H9 (cell line): ENCODE results near the gene WDFY3. TPM values are rescaled to one million over a fixed set of nuclear protein-coding genes. Genes with fewer than 3 reads are reported as not detected.
A peak's percentile ranks its signal among the peaks of the same experiment; 100 is the strongest.

Experiments used
- DNase-seq: peaks from one replicate; pipeline ENCODE4 v3.0.0-alpha.2; 2017
- H2AFZ ChIP-seq: one replicate; pipeline ENCODE4 v1.6.1; 2013; ENCODE audit warnings: mild to moderate bottlenecking, low read length, control low read depth, moderate library complexity
- H2AK5ac ChIP-seq: 2 replicates; pipeline ENCODE4 v1.6.1; 2013; ENCODE audit warnings: low read length, control low read depth, mixed read lengths; ENCODE audit not compliant: insufficient read length
- H2BK120ac ChIP-seq: one replicate; pipeline ENCODE4 v1.6.1; 2013; ENCODE audit warnings: low read depth, mild to moderate bottlenecking, low read length, control low read depth, inconsistent platforms; ENCODE audit not compliant: poor library complexity, severe bottlenecking
- H2BK12ac ChIP-seq: 2 replicates; pipeline ENCODE4 v1.6.1; 2013; ENCODE audit warnings: low read length, control low read depth, mixed read lengths, low read depth; ENCODE audit not compliant: insufficient read length
- H2BK15ac ChIP-seq: 2 replicates; pipeline ENCODE4 v1.6.1; 2013; ENCODE audit warnings: low read depth, low read length, control low read depth
- H2BK20ac ChIP-seq: one replicate; pipeline ENCODE4 v1.6.1; 2013; ENCODE audit warnings: low read depth, mild to moderate bottlenecking, low read length, control low read depth, inconsistent platforms; ENCODE audit not compliant: poor library complexity, severe bottlenecking
- H2BK5ac ChIP-seq: 2 replicates; pipeline ENCODE4 v1.6.1; 2013; ENCODE audit warnings: low read length, control low read depth, mixed read lengths; ENCODE audit not compliant: insufficient read length
- H3K14ac ChIP-seq: 2 replicates; pipeline ENCODE4 v1.6.1; 2013; ENCODE audit warnings: low read length, control low read depth; ENCODE audit not compliant: insufficient read depth
- H3K18ac ChIP-seq: 2 replicates; pipeline ENCODE4 v1.6.1; 2013; ENCODE audit warnings: low read depth, mild to moderate bottlenecking, mixed read lengths, low read length, control low read depth; ENCODE audit not compliant: insufficient read length
- H3K23ac ChIP-seq: 2 replicates; pipeline ENCODE4 v1.6.1; 2013; ENCODE audit warnings: low read length, control low read depth, mixed read lengths, low read depth; ENCODE audit not compliant: insufficient read length
- H3K23me2 ChIP-seq: 2 replicates; pipeline ENCODE4 v1.6.1; 2013; ENCODE audit warnings: low read depth, mild to moderate bottlenecking, mixed read lengths, low read length, control low read depth; ENCODE audit not compliant: insufficient read length, poor library complexity, severe bottlenecking
- H3K27ac ChIP-seq: 2 replicates; pipeline ENCODE4 v1.5.1; 2013; ENCODE audit warnings: low read length, control low read depth, mixed read lengths, low read depth; ENCODE audit not compliant: insufficient read length
- H3K27me3 ChIP-seq: 2 replicates; pipeline ENCODE4 v1.6.1; 2013; ENCODE audit warnings: low read length, control low read depth, inconsistent platforms; ENCODE audit not compliant: insufficient read depth
- H3K4ac ChIP-seq: 2 replicates; pipeline ENCODE4 v1.6.1; 2013; ENCODE audit warnings: low read depth, mild to moderate bottlenecking, control low read depth, inconsistent platforms, low read length, moderate library complexity
- H3K4me1 ChIP-seq: 2 replicates; pipeline ENCODE4 v1.6.1; 2013; ENCODE audit warnings: low read length, control low read depth, inconsistent platforms; ENCODE audit not compliant: insufficient read depth
- H3K4me2 ChIP-seq: 2 replicates; pipeline ENCODE4 v1.6.1; 2013; ENCODE audit warnings: low read length, control low read depth, mixed read lengths; ENCODE audit not compliant: insufficient read length, insufficient read depth
- H3K56ac ChIP-seq: 2 replicates; pipeline ENCODE4 v1.6.1; 2013; ENCODE audit warnings: low read depth, mild to moderate bottlenecking, mixed read lengths, low read length, control low read depth; ENCODE audit not compliant: insufficient read length
- H3K79me1 ChIP-seq: 2 replicates; pipeline ENCODE4 v1.6.1; 2013; ENCODE audit warnings: low read depth, mild to moderate bottlenecking, moderate library complexity, low read length, control low read depth, inconsistent platforms; ENCODE audit not compliant: insufficient read depth, poor library complexity, severe bottlenecking
- H3K79me2 ChIP-seq: 2 replicates; pipeline ENCODE4 v1.6.1; 2013; ENCODE audit warnings: low read length, control low read depth, inconsistent platforms; ENCODE audit not compliant: insufficient read depth
- H3K9ac ChIP-seq: 2 replicates; pipeline ENCODE4 v1.6.1; 2013; ENCODE audit warnings: low read length, control low read depth, mixed read lengths; ENCODE audit not compliant: insufficient read length; ENCODE audit errors: extremely low read depth
- H3K9me3 ChIP-seq: one replicate; pipeline ENCODE4 v1.6.1; 2013; ENCODE audit warnings: low read depth, low read length, inconsistent platforms; ENCODE audit not compliant: control insufficient read depth
- H3T11ph ChIP-seq: one replicate; pipeline ENCODE4 v1.6.1; 2013; ENCODE audit warnings: mild to moderate bottlenecking, low read length, control low read depth, inconsistent platforms
- H4K20me1 ChIP-seq: one replicate; pipeline ENCODE4 v1.6.1; 2013; ENCODE audit not compliant: control insufficient read depth, insufficient read length, insufficient read depth
- H4K5ac ChIP-seq: 2 replicates; pipeline ENCODE4 v1.6.1; 2013; ENCODE audit warnings: low read depth, mild to moderate bottlenecking, mixed read lengths, low read length, control low read depth; ENCODE audit not compliant: insufficient read length
- H4K8ac ChIP-seq: replicated peaks from 2 replicates; pipeline ENCODE4 v1.6.1; 2013; ENCODE audit warnings: low read length, control low read depth, mixed read lengths, low read depth; ENCODE audit not compliant: insufficient read length
- H4K91ac ChIP-seq: 2 replicates; pipeline ENCODE4 v1.6.1; 2013; ENCODE audit warnings: low read depth, mild to moderate bottlenecking, moderate library complexity, mixed read lengths, low read length, control low read depth; ENCODE audit not compliant: insufficient read length
- H3K27ac Mint-ChIP-seq, 3 experiments: 2 replicates in 2 of 3; 3 replicates in 1 of 3; pipeline ENCODE4 v1.8.0; 2020 to 2021; ENCODE audit warnings: mixed read lengths in 3 of 3, mild to moderate bottlenecking in 1 of 3, moderate library complexity in 1 of 3
- H3K27me3 Mint-ChIP-seq: 2 replicates; pipeline ENCODE4 v1.8.0; 2021; ENCODE audit warnings: low read depth, mild to moderate bottlenecking, moderate library complexity, mixed read lengths
- H3K36me3 Mint-ChIP-seq, 3 experiments: 2 replicates in 2 of 3; 3 replicates in 1 of 3; pipeline ENCODE4 v1.8.0; 2020 to 2021; ENCODE audit warnings: low read depth in 3 of 3, mixed read lengths in 3 of 3; ENCODE audit not compliant: insufficient read depth in 1 of 3
- H3K4me1 Mint-ChIP-seq, 2 experiments: 2 replicates each; pipeline ENCODE4 v1.8.0; 2020; ENCODE audit warnings: mixed read lengths in 2 of 2
- H3K4me3 Mint-ChIP-seq, 2 experiments: 2 replicates in 1 of 2; 3 replicates in 1 of 2; pipeline ENCODE4 v1.8.0; 2020 to 2021; ENCODE audit warnings: mild to moderate bottlenecking in 2 of 2, mixed read lengths in 2 of 2, moderate library complexity in 1 of 2
- H3K9me3 Mint-ChIP-seq, 2 experiments: 2 replicates in 1 of 2; 3 replicates in 1 of 2; pipeline ENCODE4 v1.8.0; 2020; ENCODE audit warnings: mild to moderate bottlenecking in 2 of 2, mixed read lengths in 2 of 2, moderate library complexity in 1 of 2
- WGBS: extraction: QIAGEN DNeasy Blood & Tissue Kit; methylation state at CpG from one replicate; pipeline ENCODE4 v1.1.7; 2013; ENCODE audit warnings: missing lambda C conversion rate, low lambda C conversion rate, mixed read lengths; ENCODE audit not compliant: insufficient read length; ENCODE audit errors: extremely low coverage; 5-methylcytosine and 5-hydroxymethylcytosine counted together
- total RNA-seq: library from RNA; stranded (reverse); gene quantifications from 2 replicates; pipeline ENCODE4 v1.2.1, GENCODE V29; 2021
- TF ChIP-seq, protein P1 (sequence below): fragments of 200-600 bp; sonication (generic); conservative IDR thresholded peaks from 3 replicates; pipeline ENCODE4 v1.8.0; 2021; ENCODE audit warnings: antibody characterized with exemption, mild to moderate bottlenecking

Gene WDFY3
- total RNA-seq, 1 experiment from 2014 or later: 54.6 TPM

DNA sequence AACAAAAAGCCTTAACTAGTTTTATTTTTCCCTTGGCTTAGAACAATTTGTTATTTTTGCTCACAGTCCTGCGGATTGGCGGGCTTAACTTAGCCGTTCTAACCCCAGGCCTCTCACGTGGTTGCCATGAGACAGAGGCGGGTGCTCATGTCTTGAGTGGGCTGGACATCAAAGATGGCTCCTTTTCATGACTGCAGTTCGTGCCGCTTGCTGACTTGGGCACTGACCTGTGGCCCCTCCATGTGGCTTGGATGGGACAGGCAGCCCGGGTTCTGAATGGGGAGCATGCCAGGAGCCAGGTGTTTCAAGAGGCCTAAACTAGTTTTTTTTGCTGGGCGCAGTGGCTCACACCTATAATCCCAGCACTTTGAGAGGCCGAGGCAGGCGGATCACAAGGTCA is 342.8 kb downstream of the WDFY3 start:
- Histone ChIP-seq H3K27me3 (no peaks in the 10 kb centered on the region), H3K4ac (no peak overlapping the region), H3K9ac (no peak overlapping the region), H3T11ph (no peak overlapping the region), H3K23me2 (no peaks in the 10 kb centered on the region), H4K5ac (no peak overlapping the region), H2AK5ac (no peak overlapping the region), H3K18ac (no peak overlapping the region), H4K91ac (no peak overlapping the region), H2BK15ac (no peak overlapping the region), H4K8ac (no peak overlapping the region), H3K56ac (no peak overlapping the region), H3K4me2 (no peak overlapping the region), H3K14ac (no peak overlapping the region), H3K27ac (no peak overlapping the region), H2BK20ac (no peak overlapping the region), H2BK12ac (no peak overlapping the region), H3K79me1 (no peaks in the 10 kb centered on the region), H4K20me1 (no peaks in the 10 kb centered on the region), H3K79me2 (no peaks in the 10 kb centered on the region), H2BK5ac (no peak overlapping the region), H2AFZ (no peak overlapping the region), H3K4me1 (no peaks in the 10 kb centered on the region), H3K9me3 (no peaks in the 10 kb centered on the region), H2BK120ac (no peak overlapping the region), H3K23ac (no peak overlapping the region)
- Mint-ChIP-seq H3K4me3 (no peak overlapping the region), H3K27me3 (no peaks in the 10 kb centered on the region), H3K4me1 (peaks cover 9 to 12% of the 10 kb centered on the region in 2 experiments), H3K9me3 (no peaks in the 10 kb centered on the region), H3K36me3 (peaks cover 5 to 28% (median 18%) of the 10 kb centered on the region in 3 experiments; a peak in 6 of 7 replicates), H3K27ac (peak overlapping the region; percentile 7 to 43 (median 23); a peak in 3 of 7 replicates)
- no peak for DNase-seq
- no CpG with 5 or more reads among the region's 11 CpGs for whole genome bisulfite sequencing
- TF ChIP-seq, protein P1, sequence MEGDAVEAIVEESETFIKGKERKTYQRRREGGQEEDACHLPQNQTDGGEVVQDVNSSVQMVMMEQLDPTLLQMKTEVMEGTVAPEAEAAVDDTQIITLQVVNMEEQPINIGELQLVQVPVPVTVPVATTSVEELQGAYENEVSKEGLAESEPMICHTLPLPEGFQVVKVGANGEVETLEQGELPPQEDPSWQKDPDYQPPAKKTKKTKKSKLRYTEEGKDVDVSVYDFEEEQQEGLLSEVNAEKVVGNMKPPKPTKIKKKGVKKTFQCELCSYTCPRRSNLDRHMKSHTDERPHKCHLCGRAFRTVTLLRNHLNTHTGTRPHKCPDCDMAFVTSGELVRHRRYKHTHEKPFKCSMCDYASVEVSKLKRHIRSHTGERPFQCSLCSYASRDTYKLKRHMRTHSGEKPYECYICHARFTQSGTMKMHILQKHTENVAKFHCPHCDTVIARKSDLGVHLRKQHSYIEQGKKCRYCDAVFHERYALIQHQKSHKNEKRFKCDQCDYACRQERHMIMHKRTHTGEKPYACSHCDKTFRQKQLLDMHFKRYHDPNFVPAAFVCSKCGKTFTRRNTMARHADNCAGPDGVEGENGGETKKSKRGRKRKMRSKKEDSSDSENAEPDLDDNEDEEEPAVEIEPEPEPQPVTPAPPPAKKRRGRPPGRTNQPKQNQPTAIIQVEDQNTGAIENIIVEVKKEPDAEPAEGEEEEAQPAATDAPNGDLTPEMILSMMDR: no peak
